GM15510 (cell line): ENCODE data around the gene CRB2.

Experiments used
- POLR2A ChIP-seq: IDR thresholded peaks from 3 replicates; pipeline ENCODE4 v1.6.1; 2011; ENCODE audit warnings: borderline replicate concordance; ENCODE audit not compliant: insufficient read length; ENCODE audit errors: extremely low read depth

The CRB2 gene

GRCh38 chr9:123391233-123391632, 35.2 kb downstream of the CRB2 start:
- no peak for TF ChIP-seq POLR2A

GRCh38 chr9:123391946-123392345, 35.9 kb downstream of the CRB2 start:
- no peak for TF ChIP-seq POLR2A

GRCh38 chr9:123392802-123393201, 36.8 kb downstream of the CRB2 start:
- no peak for TF ChIP-seq POLR2A

GRCh38 chr9:123394291-123395235, 38.6 kb downstream of the CRB2 start:
- no peak for TF ChIP-seq POLR2A

GRCh38 chr9:123395276-123395688, 39.3 kb downstream of the CRB2 start:
- no peak for TF ChIP-seq POLR2A

- no peak for TF ChIP-seq POLR2A
These were observed 39.9 kb downstream of the CRB2 start for GRCh38 chr9:123395689-123396511.

GRCh38 chr9:123397975-123398374, 42.0 kb downstream of the CRB2 start:
- TF ChIP-seq POLR2A, result no peak

- TF ChIP-seq POLR2A, result no peak
These were observed 43.9 kb downstream of the CRB2 start for GRCh38 chr9:123399803-123400378.

GRCh38 chr9:123400926-123401503, 45.0 kb downstream of the CRB2 start:
- TF ChIP-seq POLR2A, result no peak

- TF ChIP-seq POLR2A, result no peak
These were observed 46.0 kb downstream of the CRB2 start for GRCh38 chr9:123401879-123402513.

GRCh38 chr9:123402981-123403509, 47.0 kb downstream of the CRB2 start:
- TF ChIP-seq POLR2A, result no peak

GRCh38 chr9:123406016-123406415, 50.0 kb downstream of the CRB2 start:
- no peak for TF ChIP-seq POLR2A

GRCh38 chr9:123406691-123407216, 50.8 kb downstream of the CRB2 start:
- no peak for TF ChIP-seq POLR2A

GRCh38 chr9:123407217-123407851, 51.3 kb downstream of the CRB2 start:
- TF ChIP-seq POLR2A, result no peak
